ENCODE measurements around the gene NUTF2. TPM values are rescaled to one million over a fixed set of nuclear protein-coding genes. Genes with fewer than 3 reads are reported as not detected.

NUTF2 gene
- total RNA-seq, 2 donors from 2014 or later: 201 to 218 TPM

GRCh38 chr16:67919622-67920221 is 73.0 kb downstream of the NUTF2 start:
- no peaks in the 10 kb centered on the region for H3K27me3 ChIP-seq (ENCODE audit: control insufficient read depth, insufficient read depth, low read length, poor library complexity, severe bottlenecking)
- no peaks in the 10 kb centered on the region for H3K9me3 ChIP-seq (ENCODE audit: control insufficient read depth, low read length)
- no peak overlapping the region for H3K4me3 ChIP-seq (ENCODE audit: low read length)
- 98 to 100% methylated on average over 4 to 6 of the region's 6 CpGs for WGBS, 2 experiments (ENCODE audit: insufficient coverage in 1 of 2, insufficient read length in 1 of 2)
- no peak for DNase-seq
- H3K27ac ChIP-seq (ENCODE audit: low read depth, low read length): no peak overlapping the region
- peaks cover 29% of the 10 kb centered on the region for H3K4me1 Mint-ChIP-seq
- H3K36me3 ChIP-seq (ENCODE audit: control insufficient read depth, insufficient read depth, low read length): peaks cover 18% of the 10 kb centered on the region
- peaks cover 3% of the 10 kb centered on the region for H3K4me1 ChIP-seq (ENCODE audit: control insufficient read depth, insufficient read depth, low read length)
- H3K4me3 Mint-ChIP-seq: no peak overlapping the region
- no peaks in the 10 kb centered on the region for H3K9me3 Mint-ChIP-seq
- H3K9ac ChIP-seq (ENCODE audit: extremely low read depth, low read length, poor library complexity, severe bottlenecking): no peak overlapping the region
- TF ChIP-seq CTCF (conservative IDR thresholded peaks at IDR 0.05): peak; percentile 32
- peaks cover 19% of the 10 kb centered on the region for H3K36me3 Mint-ChIP-seq (ENCODE audit: low read depth)
- peak overlapping the region; percentile 70 for H3K27ac Mint-ChIP-seq
- H3K27me3 Mint-ChIP-seq (ENCODE audit: insufficient read depth): no peaks in the 10 kb centered on the region

Other genes starting within 250 kb of the NUTF2 start
- gene CARMIL2, start 201.8 kb upstream of the NUTF2 start, total RNA-seq: 10 to 100 TPM; 13.6 to 19.8 TPM
- 10 to 100 TPM; 39.3 to 41.5 TPM for gene ACD, start 186.7 kb upstream of the NUTF2 start, total RNA-seq
- gene PARD6A, start 186.0 kb upstream of the NUTF2 start, total RNA-seq: 1 to 10 TPM; 2.6 to 3.7 TPM
- gene ENKD1, start 180.2 kb upstream of the NUTF2 start, total RNA-seq: 10 to 100 TPM; 19.0 to 21.2 TPM
- 1 to 10 TPM; 3.6 to 4.7 TPM for gene C16orf86, start 180.1 kb upstream of the NUTF2 start, total RNA-seq
- 10 to 100 TPM; 18.2 to 21.2 TPM for gene GFOD2, start 127.6 kb upstream of the NUTF2 start, total RNA-seq
- 10 to 100 TPM; 19.2 to 22.5 TPM for gene RANBP10, start 40.4 kb upstream of the NUTF2 start, total RNA-seq
- gene TSNAXIP1, start 40.0 kb upstream of the NUTF2 start, total RNA-seq: 1 to 10 TPM; 2.8 to 3.2 TPM
- gene THAP11, start 4.6 kb upstream of the NUTF2 start, total RNA-seq: 10 to 100 TPM; 28.0 to 32.9 TPM
- 10 to 100 TPM; 43.7 to 57.2 TPM for gene CENPT, start 760 bp downstream of the NUTF2 start, total RNA-seq
- 10 to 100 TPM; 69.2 to 74.3 TPM for gene EDC4, start 26.1 kb downstream of the NUTF2 start, total RNA-seq
- 1 to 10 TPM; 7.0 to 7.3 TPM for gene NRN1L, start 38.0 kb downstream of the NUTF2 start, total RNA-seq
- 10 to 100 TPM; 32.1 to 37.4 TPM for gene PSKH1, start 46.3 kb downstream of the NUTF2 start, total RNA-seq
- gene CTRL, start 84.9 kb downstream of the NUTF2 start, total RNA-seq: 1 to 10 TPM in 1 of 2 donors, under 1 TPM in 1; 0.66 to 2.3 TPM
- 10 to 100 TPM; 15.5 to 16.5 TPM for gene PSMB10, start 89.9 kb downstream of the NUTF2 start, total RNA-seq
- 10 to 100 TPM in 1 of 2 donors, 1 to 10 TPM in 1; 8.4 to 14.3 TPM for gene LCAT, start 97.2 kb downstream of the NUTF2 start, total RNA-seq
- 10 to 100 TPM; 37.9 to 43.4 TPM for gene SLC12A4, start 121.7 kb downstream of the NUTF2 start, total RNA-seq
- 1 to 10 TPM; 2.9 to 3.5 TPM for gene DPEP3, start 133.6 kb downstream of the NUTF2 start, total RNA-seq
- under 1 TPM in 1 of 2 donors, not detected in 1; 0.20 TPM for gene DPEP2, start 152.6 kb downstream of the NUTF2 start, total RNA-seq
- gene DPEP2NB, start 169.0 kb downstream of the NUTF2 start, total RNA-seq: not detected
- gene DDX28, start 176.3 kb downstream of the NUTF2 start, total RNA-seq: 10 to 100 TPM; 12.1 to 12.3 TPM
- 10 to 100 TPM; 23.4 to 24.0 TPM for gene DUS2, start 176.4 kb downstream of the NUTF2 start, total RNA-seq
- gene NFATC3, start 238.4 kb downstream of the NUTF2 start, total RNA-seq: 10 to 100 TPM; 27.4 to 30.1 TPM

Measured in endodermal cell (in vitro differentiated cells).